ENCODE data around the gene CLEC10A. TPM values are rescaled to one million over a fixed set of nuclear protein-coding genes. Genes with fewer than 3 reads are reported as not detected.
"Not testable (repeated sequence)": the region's sequence is repeated elsewhere in the genome, so short reads cannot be mapped to it uniquely, and the experiment has no call there.

CLEC10A gene, protein sequence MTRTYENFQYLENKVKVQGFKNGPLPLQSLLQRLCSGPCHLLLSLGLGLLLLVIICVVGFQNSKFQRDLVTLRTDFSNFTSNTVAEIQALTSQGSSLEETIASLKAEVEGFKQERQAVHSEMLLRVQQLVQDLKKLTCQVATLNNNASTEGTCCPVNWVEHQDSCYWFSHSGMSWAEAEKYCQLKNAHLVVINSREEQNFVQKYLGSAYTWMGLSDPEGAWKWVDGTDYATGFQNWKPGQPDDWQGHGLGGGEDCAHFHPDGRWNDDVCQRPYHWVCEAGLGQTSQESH
- total RNA-seq (2014; rRNA removed; shearing (Covaris generic)): not detected in 2 replicates

DNA sequence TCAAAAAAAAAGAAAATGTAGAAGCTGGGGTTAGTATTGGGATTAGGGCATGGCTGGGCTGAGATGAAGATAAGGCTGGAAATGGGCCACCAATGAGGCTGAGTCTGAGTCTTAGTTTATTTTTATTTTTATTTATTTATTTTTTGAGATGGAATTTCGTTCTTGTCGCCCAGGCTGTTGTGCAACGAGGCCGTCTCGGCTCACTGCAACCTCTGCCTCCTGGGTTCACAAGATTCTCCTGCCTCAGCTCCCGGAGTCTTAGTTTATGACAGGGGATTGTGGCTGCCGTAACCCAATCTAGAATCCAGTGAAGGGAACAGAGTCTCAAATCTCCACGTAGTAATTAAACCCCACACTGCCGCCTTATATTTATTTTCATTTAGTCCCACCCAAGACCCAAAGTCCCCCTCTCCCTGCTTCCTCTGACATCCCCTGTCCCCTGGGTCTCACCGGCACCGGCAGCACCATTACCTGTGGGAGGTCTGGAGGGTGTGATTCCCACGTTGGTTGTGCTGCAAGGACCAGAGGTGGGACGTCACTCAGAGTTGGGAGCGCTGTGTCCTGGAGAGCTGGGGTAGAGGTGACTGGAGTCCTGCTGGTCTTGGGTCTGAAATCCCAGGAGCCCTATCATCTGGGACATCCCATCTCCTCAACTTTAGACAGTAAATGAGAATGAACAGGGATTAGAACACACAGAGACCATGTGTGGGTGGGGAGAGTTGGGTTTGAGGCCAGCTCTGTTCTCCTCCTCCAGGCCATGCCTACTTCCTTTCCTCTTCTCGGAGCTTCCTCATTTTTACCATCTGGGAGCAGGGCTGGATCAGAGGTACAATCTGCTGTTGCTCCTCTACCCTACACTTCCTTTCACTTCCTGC is at the start of gene CLEC10A:
Gene CLEC10A (minus strand): TSS at position 671 of the 875 bp plus-strand sequence. CDS start 1,439 bp downstream, outside the sequence.
- no peak for DNase-seq (ENCODE audit: low read depth)

DNA sequence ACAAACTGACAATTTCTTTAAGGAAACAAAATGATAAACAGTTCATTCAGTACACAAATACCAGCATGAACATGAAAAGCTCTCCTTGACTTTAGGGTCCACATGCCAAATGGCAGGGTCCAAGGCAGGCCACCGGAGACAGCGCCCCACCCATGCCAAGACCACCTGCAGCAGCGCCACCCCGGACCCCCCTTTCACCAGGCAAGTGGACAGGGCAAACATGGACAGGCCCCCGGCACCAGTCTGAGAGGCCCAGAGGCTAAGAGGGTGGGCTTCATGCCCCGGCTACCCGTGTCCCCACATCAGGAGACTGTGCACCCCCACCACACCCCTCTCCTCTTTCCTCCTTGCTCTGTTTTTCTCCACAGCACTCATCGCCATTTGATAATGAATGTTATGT is 49.3 kb upstream of the CLEC10A start:
- DNase-seq (ENCODE audit: low read depth): no peak

DNA sequence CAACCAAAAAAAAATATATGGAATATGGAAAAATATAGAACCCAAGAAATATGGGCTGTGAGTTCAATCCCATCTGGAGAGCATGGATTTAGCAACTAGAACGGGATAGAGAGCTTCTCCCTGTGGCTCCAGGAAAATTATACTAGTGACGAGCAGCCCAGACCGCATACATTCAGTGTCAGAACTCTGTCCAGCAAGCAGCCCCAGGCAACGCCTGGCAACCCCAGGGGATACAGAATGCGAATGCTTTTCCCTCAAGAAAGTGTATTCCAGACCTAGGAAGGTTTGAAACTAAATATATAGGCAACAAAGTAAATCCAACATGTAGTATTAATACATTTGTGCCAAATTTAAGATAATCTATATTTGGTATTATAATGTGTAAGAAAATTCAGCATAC is 48.1 kb upstream of the CLEC10A start:
- no peak for DNase-seq (ENCODE audit: low read depth)

DNA sequence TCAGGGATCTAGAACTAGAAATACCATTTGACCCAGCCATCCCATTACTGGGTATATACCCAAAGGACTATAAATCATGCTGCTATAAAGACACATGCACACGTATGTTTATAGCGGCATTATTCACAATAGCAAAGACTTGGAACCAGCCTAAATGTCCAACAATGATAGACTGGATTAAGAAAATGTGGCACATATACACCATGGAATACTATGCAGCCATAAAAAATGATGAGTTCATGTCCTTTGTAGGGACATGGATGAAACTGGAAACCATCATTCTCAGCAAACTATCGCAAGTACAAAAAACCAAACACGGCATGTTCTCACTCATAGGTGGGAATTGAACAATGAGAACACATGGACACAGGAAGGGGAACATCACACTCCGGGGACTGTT is 47.5 kb upstream of the CLEC10A start:
- not testable (repeated sequence) for DNase-seq (ENCODE audit: low read depth)

GRCh38 chr17:7126386-7126785 is 46.3 kb upstream of the CLEC10A start:
- not testable (repeated sequence) for DNase-seq (ENCODE audit: low read depth)

- no peak for DNase-seq (ENCODE audit: low read depth)
Measured at GRCh38 chr17:7124923-7125322, 44.9 kb upstream of the CLEC10A start.

- no peak for DNase-seq (ENCODE audit: low read depth)
Measured at GRCh38 chr17:7123844-7124243, 43.8 kb upstream of the CLEC10A start.

- no peak for DNase-seq (ENCODE audit: low read depth)
Measured at GRCh38 chr17:7122381-7122780, 42.3 kb upstream of the CLEC10A start.

DNA sequence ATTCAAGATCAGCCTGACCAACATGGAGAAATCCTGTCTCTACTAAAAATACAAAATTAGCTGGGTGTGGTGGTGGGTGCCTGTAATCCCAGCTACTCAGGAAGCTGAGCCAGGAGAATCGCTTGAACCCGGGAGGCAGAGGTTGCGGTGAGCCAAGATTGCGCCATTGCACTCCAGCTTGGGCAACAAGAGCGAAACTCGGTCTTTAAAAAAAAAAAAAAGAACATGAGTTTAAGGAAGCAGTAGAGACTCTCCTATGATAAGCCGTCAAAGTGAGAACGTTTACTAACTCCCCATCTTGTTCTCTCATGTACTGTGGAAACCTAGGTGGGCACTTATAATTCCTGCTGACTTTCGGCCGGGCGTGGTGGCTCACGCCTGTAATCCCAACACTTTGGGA is 40.6 kb upstream of the CLEC10A start:
- not testable (repeated sequence) for DNase-seq (ENCODE audit: low read depth)

GRCh38 chr17:7120123-7120522 is 40.1 kb upstream of the CLEC10A start:
- no peak for DNase-seq (ENCODE audit: low read depth)

- DNase-seq (ENCODE audit: low read depth): no peak
Measured at GRCh38 chr17:7119314-7119713, 39.3 kb upstream of the CLEC10A start.

- no peak for DNase-seq (ENCODE audit: low read depth)
Measured at GRCh38 chr17:7114875-7115614, 35.0 kb upstream of the CLEC10A start.

GRCh38 chr17:7114241-7114874 is 34.3 kb upstream of the CLEC10A start, which contains the start of gene ASGR2:
ASGR2 (minus strand) TSS chr17:7114822; CDS start chr17:7114240, 582 bp downstream.
- no peak for DNase-seq (ENCODE audit: low read depth)

- DNase-seq (ENCODE audit: low read depth): no peak
Measured at GRCh38 chr17:7113273-7114071, 33.4 kb upstream of the CLEC10A start.

DNA sequence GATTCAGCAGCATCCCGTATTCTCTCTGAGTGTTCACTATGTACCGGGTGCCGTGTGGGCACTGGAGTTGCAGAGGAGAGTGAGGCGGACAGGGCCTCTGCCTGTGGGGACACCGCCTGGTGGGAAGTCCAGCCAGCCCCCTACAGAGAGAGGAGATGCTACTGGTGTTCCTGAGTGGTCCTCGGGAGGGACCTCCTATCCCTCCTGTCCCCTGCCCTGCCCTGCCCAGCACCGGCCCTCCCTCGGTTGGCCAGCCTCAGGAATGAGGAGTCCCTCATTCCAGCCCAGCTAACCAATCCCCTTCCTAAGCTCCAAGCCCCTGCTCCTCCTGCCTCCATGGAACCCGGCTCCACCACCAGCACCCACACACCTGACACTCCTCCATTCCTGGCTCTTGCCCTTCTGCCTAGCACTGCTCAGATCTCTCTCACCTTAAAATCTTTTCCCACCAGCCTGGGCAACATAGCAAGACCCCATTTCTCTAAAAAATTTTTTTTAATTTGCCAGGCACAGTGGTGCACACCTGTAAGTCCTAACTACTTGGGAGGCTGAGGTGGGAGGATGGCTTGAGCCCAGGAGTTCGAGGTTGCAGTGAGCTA is 32.6 kb upstream of the CLEC10A start:
- no peak for DNase-seq (ENCODE audit: low read depth)

DNA sequence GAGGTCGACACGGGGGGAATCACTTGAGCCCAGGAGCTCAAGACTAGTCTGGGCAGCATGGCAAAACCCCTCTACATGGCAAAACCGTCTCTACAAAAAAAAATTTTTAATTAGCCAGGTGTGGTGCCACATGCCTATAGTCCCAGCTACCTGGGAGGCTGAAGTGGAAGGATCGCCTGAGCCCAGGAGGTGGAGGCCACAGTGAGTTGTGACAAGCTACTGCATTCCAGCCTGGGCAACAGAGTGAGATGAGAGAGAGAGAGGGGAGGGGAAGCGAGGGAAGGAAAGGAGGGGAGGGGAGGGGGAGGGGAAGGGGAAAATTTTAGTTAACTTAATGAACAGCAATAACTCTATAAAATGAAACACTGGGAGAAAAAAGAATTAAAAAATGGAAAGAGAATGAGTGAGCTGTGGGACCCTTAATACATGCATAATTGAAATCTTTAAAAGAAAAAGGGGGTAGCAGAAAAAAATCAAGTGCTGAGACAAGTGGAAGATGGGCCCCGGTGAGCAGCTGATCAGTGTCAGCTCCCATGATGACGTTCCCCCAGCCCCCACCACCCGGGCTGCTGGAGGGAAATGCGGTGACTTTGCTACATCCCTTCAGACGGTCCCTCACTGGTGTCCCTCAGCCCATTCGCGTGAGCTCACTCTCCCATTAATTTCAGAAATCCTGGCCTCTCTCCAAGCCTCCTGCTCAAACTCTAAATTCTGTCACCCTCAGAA is 31.9 kb upstream of the CLEC10A start:
- DNase-seq (ENCODE audit: low read depth): no peak

DNA sequence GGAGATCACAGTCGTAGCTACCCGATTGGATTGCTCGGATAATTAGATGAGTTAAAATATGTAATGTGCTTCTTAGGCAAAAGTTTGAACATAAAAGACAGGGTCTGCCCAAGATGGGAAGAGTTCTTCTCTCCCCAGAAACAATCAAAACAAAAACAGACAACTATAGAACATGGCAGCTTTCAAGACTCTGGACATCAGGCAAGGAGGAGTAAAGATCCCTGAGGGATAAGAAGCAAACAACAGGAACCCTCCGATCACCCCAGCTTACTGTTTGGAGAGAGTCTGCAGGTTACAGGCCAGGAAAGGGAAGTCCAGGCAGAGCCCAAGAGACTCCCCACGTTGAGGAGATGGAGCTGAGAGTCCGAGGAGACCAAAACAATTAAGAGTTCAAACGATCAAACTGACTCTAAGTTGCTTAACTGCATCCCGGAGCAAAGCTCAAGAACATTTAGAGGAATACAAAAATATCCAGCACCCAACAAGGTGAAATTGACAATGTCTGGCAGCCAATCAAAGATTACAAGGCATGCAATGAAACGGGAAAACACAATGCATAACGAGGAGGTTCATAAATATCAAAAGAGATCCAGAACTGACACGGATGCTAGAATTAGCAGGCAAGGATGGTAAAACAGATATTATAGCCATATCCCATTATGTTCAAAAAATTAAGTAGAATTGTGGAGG is 30.7 kb upstream of the CLEC10A start:
- no peak for DNase-seq (ENCODE audit: low read depth)

- DNase-seq (ENCODE audit: low read depth): no peak
Measured at GRCh38 chr17:7109461-7110322, 29.6 kb upstream of the CLEC10A start.

Measured in M059J (cell line).